ENCODE measurements around the gene DDX27.

DNA sequence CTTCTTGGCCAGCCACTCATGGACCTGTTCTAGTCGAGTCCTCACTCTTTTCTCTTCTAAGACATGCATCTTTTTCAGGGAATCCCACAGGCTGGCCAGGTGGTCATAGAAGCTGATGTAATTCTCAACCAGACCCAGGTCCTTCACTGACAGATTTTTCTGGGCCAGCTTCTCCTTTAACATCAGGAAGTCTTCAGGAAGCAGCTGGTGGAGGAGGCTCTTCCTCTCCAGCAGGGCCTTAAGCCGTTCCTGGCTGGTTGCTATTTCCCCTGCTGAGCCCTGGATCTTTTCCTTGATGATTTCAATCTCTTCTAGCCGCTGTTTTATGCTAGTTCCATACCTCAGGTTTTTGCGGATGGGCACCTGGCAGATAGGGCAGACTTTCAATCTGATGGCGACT is 28.6 kb downstream of the DDX27 start:
- TF ChIP-seq, protein P1, sequence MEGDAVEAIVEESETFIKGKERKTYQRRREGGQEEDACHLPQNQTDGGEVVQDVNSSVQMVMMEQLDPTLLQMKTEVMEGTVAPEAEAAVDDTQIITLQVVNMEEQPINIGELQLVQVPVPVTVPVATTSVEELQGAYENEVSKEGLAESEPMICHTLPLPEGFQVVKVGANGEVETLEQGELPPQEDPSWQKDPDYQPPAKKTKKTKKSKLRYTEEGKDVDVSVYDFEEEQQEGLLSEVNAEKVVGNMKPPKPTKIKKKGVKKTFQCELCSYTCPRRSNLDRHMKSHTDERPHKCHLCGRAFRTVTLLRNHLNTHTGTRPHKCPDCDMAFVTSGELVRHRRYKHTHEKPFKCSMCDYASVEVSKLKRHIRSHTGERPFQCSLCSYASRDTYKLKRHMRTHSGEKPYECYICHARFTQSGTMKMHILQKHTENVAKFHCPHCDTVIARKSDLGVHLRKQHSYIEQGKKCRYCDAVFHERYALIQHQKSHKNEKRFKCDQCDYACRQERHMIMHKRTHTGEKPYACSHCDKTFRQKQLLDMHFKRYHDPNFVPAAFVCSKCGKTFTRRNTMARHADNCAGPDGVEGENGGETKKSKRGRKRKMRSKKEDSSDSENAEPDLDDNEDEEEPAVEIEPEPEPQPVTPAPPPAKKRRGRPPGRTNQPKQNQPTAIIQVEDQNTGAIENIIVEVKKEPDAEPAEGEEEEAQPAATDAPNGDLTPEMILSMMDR (conservative IDR thresholded peaks at IDR 0.05 in 1 of 2, IDR thresholded peaks at IDR 0.05 in 1 of 2; ENCODE audit: extremely low read depth in 1 of 2, insufficient read depth in 1 of 2, low read depth in 1 of 2, low read length in 2 of 2): no peak
- no peak for TF ChIP-seq EZH2 (IDR thresholded peaks at IDR 0.05; ENCODE audit: borderline replicate concordance, low read length)

All from mammary epithelial cell (primary cell).